Omental fat pad (tissue), 4 donors: ENCODE measurements around the gene EML1. TPM values are rescaled to one million over a fixed set of nuclear protein-coding genes. Genes with fewer than 3 reads are reported as not detected.
"Not testable (repeated sequence)": the region's sequence is repeated elsewhere in the genome, so short reads cannot be mapped to it uniquely, and the experiment has no call there.

Source experiments
- ATAC-seq: fragments of 150-250 bp; one replicate; pipeline ENCODE4 v1.9.1; 2016; ENCODE audit warnings: mild to moderate bottlenecking, moderate library complexity; ENCODE audit not compliant: low FRiP score
- DNase-seq: peaks from one replicate; pipeline ENCODE4 v3.0.0-alpha.2; 2019; ENCODE audit warnings: low spot score
- CTCF ChIP-seq, 3 donors: fragments of 450-650 bp; IDR thresholded peaks; one replicate each; pipeline ENCODE4 v1.5.1; 2016 to 2017; ENCODE audit warnings: antibody characterized with exemption in 3 of 3, mild to moderate bottlenecking in 3 of 3, moderate library complexity in 2 of 3
- total RNA-seq, 4 donors: library from RNA; depleted of rRNA; stranded (reverse); fragments of >200 nt; gene quantifications; one replicate each; pipeline ENCODE4 v1.1.0, GENCODE V29; 2016

Gene EML1
- total RNA-seq, 4 donors from 2014 or later, result 33.2 to 88.0 (median 43.5) TPM

GRCh38 chr14:99941211-99941610 is 148.0 kb downstream of the EML1 start:
- no peak for TF ChIP-seq CTCF (IDR thresholded peaks at IDR 0.05)
- ATAC-seq (no peak), DNase-seq (no peak)

- no peak for TF ChIP-seq CTCF (IDR thresholded peaks at IDR 0.05)
- ATAC-seq (no peak), DNase-seq (no peak)
These were observed 150.4 kb downstream of the EML1 start for GRCh38 chr14:99943620-99944019.

- DNase-seq (no peak), ATAC-seq (no peak)
- no peak for TF ChIP-seq CTCF (IDR thresholded peaks at IDR 0.05)
These were observed 151.0 kb downstream of the EML1 start for GRCh38 chr14:99944241-99944651.

GRCh38 chr14:99945732-99946651 is 152.8 kb downstream of the EML1 start:
- ATAC-seq (no peak), DNase-seq (no peak)
- TF ChIP-seq CTCF (IDR thresholded peaks at IDR 0.05), result no peak

- no peak for TF ChIP-seq CTCF (IDR thresholded peaks at IDR 0.05)
- ATAC-seq, result no peak
- no peak for DNase-seq
These were observed 153.7 kb downstream of the EML1 start for GRCh38 chr14:99946652-99947489.

GRCh38 chr14:99947695-99948094 is 154.5 kb downstream of the EML1 start:
- TF ChIP-seq CTCF (IDR thresholded peaks at IDR 0.05), result no peak
- ATAC-seq (peak; percentile 79), DNase-seq (no peak)

GRCh38 chr14:99949011-99949732 is 156.0 kb downstream of the EML1 start:
- DNase-seq, result not testable (repeated sequence)
- peak; percentile 64 for ATAC-seq
